ENCODE data around the gene SLC22A23.

SLC22A23 gene

DNA sequence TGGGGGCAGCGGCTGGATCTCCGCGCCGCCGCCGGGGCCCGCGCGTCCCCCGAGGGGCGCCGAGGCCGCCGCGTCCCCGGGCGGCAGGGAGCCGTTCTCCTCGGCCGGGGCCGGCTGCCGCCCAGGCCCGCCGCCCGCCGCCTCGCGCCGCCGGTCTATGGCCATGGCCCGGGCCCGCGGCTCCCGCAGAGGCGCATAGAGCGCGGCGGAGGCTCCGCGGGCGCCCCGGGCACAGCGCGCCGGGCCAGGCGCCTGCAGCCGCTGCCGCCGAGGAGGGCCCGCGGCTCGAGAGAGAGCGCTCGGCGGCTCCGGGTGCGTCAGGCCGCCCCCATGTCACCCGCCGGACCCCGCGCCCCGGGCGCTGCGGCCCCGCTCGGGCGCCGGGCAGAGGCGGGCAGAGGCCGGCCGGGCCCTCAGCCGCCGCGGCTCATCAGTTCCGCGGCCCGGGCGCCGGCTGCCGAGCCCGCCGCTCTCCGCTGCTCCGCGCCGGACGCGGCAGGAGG, 404 bp downstream of the SLC22A23 start:
- Histone ChIP-seq H2AK5ac (ENCODE audit: low read length, severe bottlenecking) (no peak overlapping the region), H3K18ac (ENCODE audit: low read depth in 1 of 2, low read length in 2 of 2) (no peak overlapping the region), H3K27ac (ENCODE audit: low read length, poor library complexity, severe bottlenecking) (no peak overlapping the region), H2BK12ac (ENCODE audit: low read length in 2 of 2) (no peak overlapping the region), H2BK15ac (ENCODE audit: low read depth, poor library complexity, severe bottlenecking) (no peak overlapping the region), H3K14ac (ENCODE audit: low read length in 2 of 2) (no peak overlapping the region), H4K91ac (ENCODE audit: low read length) (no peak overlapping the region), H2BK5ac (ENCODE audit: low read depth, low read length, poor library complexity, severe bottlenecking) (no peak overlapping the region), H3K4me1 (ENCODE audit: control insufficient read depth, insufficient read depth, low read depth, low read length) (peaks cover 20% of the 10 kb centered on the region), H3K79me1 (replicated peaks; ENCODE audit: low read length, poor library complexity, severe bottlenecking) (no peaks in the 10 kb centered on the region), H3K36me3 (ENCODE audit: control insufficient read depth in 1 of 2, insufficient read depth in 2 of 2, low read depth in 1 of 2, low read length in 2 of 2) (no peaks in the 10 kb centered on the region), H3K9ac (ENCODE audit: low read length) (peak overlapping the region; percentile 90), H2AFZ (ENCODE audit: low read depth, low read length) (no peak overlapping the region), H4K8ac (ENCODE audit: low read length) (no peak overlapping the region), H3K4ac (ENCODE audit: low read depth in 1 of 2, low read length in 2 of 2) (no peak overlapping the region), H3K4me2 (ENCODE audit: low read length, poor library complexity, severe bottlenecking) (peak overlapping the region; percentile 98), H2BK120ac (ENCODE audit: low read depth, low read length) (no peak overlapping the region), H3K23ac (ENCODE audit: low read length in 2 of 2) (peak overlapping the region in 1 of 2 experiments; percentile 29), H3K9me3 (ENCODE audit: control insufficient read depth, low read length) (no peaks in the 10 kb centered on the region), H3K27me3 (ENCODE audit: control insufficient read depth in 1 of 2, insufficient read depth in 1 of 2, low read length in 2 of 2) (peaks cover 0 to 51% of the 10 kb centered on the region in 2 experiments), H3K4me3 (ENCODE audit: insufficient read depth in 1 of 2, low read depth in 1 of 2, low read length in 2 of 2) (peak overlapping the region; percentile 58 to 94)
- DNase-seq = no peak
- 0% methylated on average over 46 of the region's 89 CpGs for WGBS

DNA sequence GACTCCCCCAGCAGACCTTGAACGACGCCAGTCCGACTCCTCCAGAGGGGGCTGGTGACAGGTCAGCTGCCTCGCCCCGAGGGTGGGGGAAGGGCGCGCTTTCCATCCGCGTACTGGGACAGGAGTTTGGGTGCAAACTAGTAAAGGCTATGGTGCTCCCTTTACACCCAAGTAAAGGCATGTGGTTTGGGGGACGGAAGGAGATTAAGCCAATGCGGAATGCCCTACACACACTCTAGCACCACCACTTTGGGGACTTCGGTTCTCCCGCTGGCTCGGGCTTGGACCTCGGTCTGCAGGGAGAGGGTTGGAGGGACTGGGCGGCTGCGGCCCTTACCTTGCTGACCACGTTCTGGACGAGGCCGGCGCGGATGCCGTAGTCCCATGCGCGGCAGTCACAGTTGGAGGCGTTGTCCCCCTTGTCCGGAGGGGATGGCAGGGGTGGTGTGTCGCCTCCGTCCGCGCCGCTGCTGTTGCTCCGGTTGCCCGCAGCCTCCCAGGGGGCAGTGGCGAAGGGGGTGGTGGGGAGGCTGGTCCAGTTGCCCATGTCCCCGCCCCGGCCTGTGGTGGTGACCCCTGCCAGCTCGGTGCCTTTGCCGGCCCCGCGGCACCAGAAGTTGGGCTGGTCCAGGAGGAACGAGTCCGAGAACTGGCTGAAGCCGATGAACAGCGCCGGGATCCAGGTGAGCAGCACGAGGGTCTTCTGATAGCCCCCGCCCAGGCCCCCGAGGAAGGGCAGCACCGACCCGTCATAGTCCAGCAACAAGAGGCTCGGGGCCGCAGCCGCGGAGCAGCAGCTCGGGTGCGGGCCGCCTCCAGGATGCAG, 1.1 kb downstream of the SLC22A23 start:
- Histone ChIP-seq H3K27ac (ENCODE audit: low read length, poor library complexity, severe bottlenecking) (no peak overlapping the region), H4K91ac (ENCODE audit: low read length) (no peak overlapping the region), H3K14ac (ENCODE audit: low read length in 2 of 2) (peak overlapping the region in 1 of 2 experiments; percentile 37), H2BK12ac (ENCODE audit: low read length in 2 of 2) (no peak overlapping the region), H3K4me3 (ENCODE audit: insufficient read depth in 1 of 2, low read depth in 1 of 2, low read length in 2 of 2) (peak overlapping the region; percentile 58 to 94), H3K4ac (ENCODE audit: low read depth in 1 of 2, low read length in 2 of 2) (no peak overlapping the region), H2BK5ac (ENCODE audit: low read depth, low read length, poor library complexity, severe bottlenecking) (no peak overlapping the region), H2BK120ac (ENCODE audit: low read depth, low read length) (no peak overlapping the region), H3K9ac (ENCODE audit: low read length) (peak overlapping the region; percentile 90), H3K4me1 (ENCODE audit: control insufficient read depth, insufficient read depth, low read depth, low read length) (peaks cover 20% of the 10 kb centered on the region), H3K36me3 (ENCODE audit: control insufficient read depth in 1 of 2, insufficient read depth in 2 of 2, low read depth in 1 of 2, low read length in 2 of 2) (no peaks in the 10 kb centered on the region), H3K9me3 (ENCODE audit: control insufficient read depth, low read length) (no peaks in the 10 kb centered on the region), H2AFZ (ENCODE audit: low read depth, low read length) (no peak overlapping the region), H3K23ac (ENCODE audit: low read length in 2 of 2) (peak overlapping the region in 1 of 2 experiments; percentile 29), H3K27me3 (ENCODE audit: control insufficient read depth in 1 of 2, insufficient read depth in 1 of 2, low read length in 2 of 2) (peaks cover 0 to 54% of the 10 kb centered on the region in 2 experiments), H3K79me1 (replicated peaks; ENCODE audit: low read length, poor library complexity, severe bottlenecking) (no peaks in the 10 kb centered on the region), H3K18ac (ENCODE audit: low read depth in 1 of 2, low read length in 2 of 2) (peak overlapping the region in 1 of 2 experiments; percentile 22), H4K8ac (ENCODE audit: low read length) (no peak overlapping the region), H2BK15ac (ENCODE audit: low read depth, poor library complexity, severe bottlenecking) (no peak overlapping the region), H3K4me2 (ENCODE audit: low read length, poor library complexity, severe bottlenecking) (peak overlapping the region; percentile 98), H2AK5ac (ENCODE audit: low read length, severe bottlenecking) (no peak overlapping the region)
- WGBS = 1% methylated on average over 27 of the region's 58 CpGs
- no peak for DNase-seq

DNA sequence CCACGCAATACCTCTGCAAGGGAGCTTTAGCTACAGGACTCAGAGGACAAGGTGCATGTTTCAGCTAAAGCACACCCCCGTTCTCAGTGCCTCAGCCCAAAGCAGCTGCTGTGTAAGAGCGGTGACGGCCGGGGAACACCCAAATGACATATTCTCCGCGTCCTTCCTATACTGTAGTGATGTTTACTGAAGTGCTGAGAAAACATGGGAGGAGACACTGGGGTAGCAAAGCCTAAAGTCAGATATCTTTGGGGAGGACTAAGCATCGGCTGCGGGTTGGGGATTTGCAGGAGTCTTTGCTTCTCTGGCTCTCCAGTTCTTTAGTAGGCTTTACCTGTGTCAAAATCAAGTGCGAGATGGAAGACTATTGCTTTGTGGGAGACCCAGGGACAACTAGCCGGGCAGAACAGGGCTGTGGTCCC, 1.7 kb downstream of the SLC22A23 start:
- Histone ChIP-seq H3K79me1 (replicated peaks; ENCODE audit: low read length, poor library complexity, severe bottlenecking) (no peaks in the 10 kb centered on the region), H3K14ac (ENCODE audit: low read length in 2 of 2) (no peak overlapping the region), H3K9me3 (ENCODE audit: control insufficient read depth, low read length) (no peaks in the 10 kb centered on the region), H4K91ac (ENCODE audit: low read length) (no peak overlapping the region), H2AK5ac (ENCODE audit: low read length, severe bottlenecking) (no peak overlapping the region), H2BK120ac (ENCODE audit: low read depth, low read length) (no peak overlapping the region), H3K27ac (ENCODE audit: low read length, poor library complexity, severe bottlenecking) (no peak overlapping the region), H3K36me3 (ENCODE audit: control insufficient read depth in 1 of 2, insufficient read depth in 2 of 2, low read depth in 1 of 2, low read length in 2 of 2) (no peaks in the 10 kb centered on the region), H2BK12ac (ENCODE audit: low read length in 2 of 2) (no peak overlapping the region), H2BK15ac (ENCODE audit: low read depth, poor library complexity, severe bottlenecking) (no peak overlapping the region), H4K8ac (ENCODE audit: low read length) (no peak overlapping the region), H3K4ac (ENCODE audit: low read depth in 1 of 2, low read length in 2 of 2) (no peak overlapping the region), H2AFZ (ENCODE audit: low read depth, low read length) (no peak overlapping the region), H3K9ac (ENCODE audit: low read length) (peak overlapping the region; percentile 90), H3K18ac (ENCODE audit: low read depth in 1 of 2, low read length in 2 of 2) (no peak overlapping the region), H3K4me3 (ENCODE audit: insufficient read depth in 1 of 2, low read depth in 1 of 2, low read length in 2 of 2) (peak overlapping the region; percentile 7 to 94), H3K4me2 (ENCODE audit: low read length, poor library complexity, severe bottlenecking) (peak overlapping the region; percentile 98), H3K4me1 (ENCODE audit: control insufficient read depth, insufficient read depth, low read depth, low read length) (peaks cover 20% of the 10 kb centered on the region), H2BK5ac (ENCODE audit: low read depth, low read length, poor library complexity, severe bottlenecking) (no peak overlapping the region), H3K27me3 (ENCODE audit: control insufficient read depth in 1 of 2, insufficient read depth in 1 of 2, low read length in 2 of 2) (peaks cover 0 to 54% of the 10 kb centered on the region in 2 experiments), H3K23ac (ENCODE audit: low read length in 2 of 2) (peak overlapping the region in 1 of 2 experiments; percentile 70)
- WGBS = 25% methylated on average over 11 of the region's 11 CpGs
- no peak for DNase-seq

DNA sequence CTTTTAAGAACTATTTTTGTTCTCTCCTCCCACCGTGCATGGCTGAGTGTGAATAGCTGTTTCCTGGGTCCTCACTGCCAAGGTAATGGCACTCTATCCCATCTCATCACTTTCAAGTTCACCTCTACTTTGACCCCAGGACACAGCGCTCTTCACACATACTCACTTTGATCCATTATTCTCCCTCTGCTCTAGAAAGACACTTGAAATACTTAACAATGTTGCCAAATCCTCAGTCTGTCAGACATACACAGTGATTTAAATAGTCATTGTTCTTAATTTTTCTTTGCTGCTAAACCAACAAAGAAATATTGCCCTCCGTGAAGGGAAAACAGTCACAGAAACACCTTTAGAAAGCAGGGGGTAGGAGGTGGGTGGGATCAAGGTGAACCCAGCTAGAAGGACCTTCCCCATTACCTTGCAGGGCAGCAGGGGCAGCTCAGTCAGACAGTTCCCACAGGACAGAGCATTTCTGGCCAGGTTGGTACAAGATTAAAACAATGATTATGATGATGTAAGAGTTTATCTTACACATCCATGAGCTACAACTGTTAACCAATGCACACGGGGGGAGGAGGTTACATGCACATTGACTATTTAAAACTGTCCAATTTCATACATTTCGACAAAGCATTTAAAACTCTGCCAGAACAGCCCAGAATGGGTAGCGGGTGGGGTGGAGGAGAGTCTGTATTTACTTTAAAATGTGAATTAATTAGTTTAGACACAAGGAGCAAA, 2.4 kb downstream of the SLC22A23 start:
- H3K4me1 ChIP-seq (ENCODE audit: control insufficient read depth, insufficient read depth, low read depth, low read length) = peaks cover 20% of the 10 kb centered on the region
- H2BK5ac ChIP-seq (ENCODE audit: low read depth, low read length, poor library complexity, severe bottlenecking) = no peak overlapping the region
- no peaks in the 10 kb centered on the region for H3K79me1 ChIP-seq (replicated peaks; ENCODE audit: low read length, poor library complexity, severe bottlenecking)
- H3K18ac ChIP-seq (ENCODE audit: low read depth in 1 of 2, low read length in 2 of 2) = no peak overlapping the region
- no peak overlapping the region for H3K27ac ChIP-seq (ENCODE audit: low read length, poor library complexity, severe bottlenecking)
- no peak overlapping the region for H3K14ac ChIP-seq (ENCODE audit: low read length in 2 of 2)
- H3K9ac ChIP-seq (ENCODE audit: low read length) = peak overlapping the region; percentile 90
- no peak overlapping the region for H2BK120ac ChIP-seq (ENCODE audit: low read depth, low read length)
- H3K9me3 ChIP-seq (ENCODE audit: control insufficient read depth, low read length) = no peaks in the 10 kb centered on the region
- no peak overlapping the region for H4K8ac ChIP-seq (ENCODE audit: low read length)
- H2AFZ ChIP-seq (ENCODE audit: low read depth, low read length) = no peak overlapping the region
- no peak overlapping the region for H3K4ac ChIP-seq (ENCODE audit: low read depth in 1 of 2, low read length in 2 of 2)
- H3K4me2 ChIP-seq (ENCODE audit: low read length, poor library complexity, severe bottlenecking) = no peak overlapping the region
- no peak for DNase-seq
- H3K4me3 ChIP-seq (ENCODE audit: insufficient read depth in 1 of 2, low read depth in 1 of 2, low read length in 2 of 2) = peak overlapping the region in 1 of 2 experiments; percentile 94
- no peak overlapping the region for H2AK5ac ChIP-seq (ENCODE audit: low read length, severe bottlenecking)
- no peak overlapping the region for H2BK12ac ChIP-seq (ENCODE audit: low read length in 2 of 2)
- WGBS = 49% methylated on average over 3 of the region's 6 CpGs
- no peak overlapping the region for H3K23ac ChIP-seq (ENCODE audit: low read length in 2 of 2)
- peaks cover 0 to 54% of the 10 kb centered on the region in 2 experiments for H3K27me3 ChIP-seq (ENCODE audit: control insufficient read depth in 1 of 2, insufficient read depth in 1 of 2, low read length in 2 of 2)
- H2BK15ac ChIP-seq (ENCODE audit: low read depth, poor library complexity, severe bottlenecking) = no peak overlapping the region
- H3K36me3 ChIP-seq (ENCODE audit: control insufficient read depth in 1 of 2, insufficient read depth in 2 of 2, low read depth in 1 of 2, low read length in 2 of 2) = peaks cover 0 to 4% of the 10 kb centered on the region in 2 experiments
- H4K91ac ChIP-seq (ENCODE audit: low read length) = no peak overlapping the region

Data from mesenchymal stem cell (in vitro differentiated cells and primary cell).